Fibroblast of mammary gland (primary cell): Measurements from ENCODE around the gene RGS19.

Experiments used
- DNase-seq: peaks from one replicate; pipeline ENCODE4 v3.0.0-alpha.2; 2010; ENCODE audit warnings: low read depth
- H3K4me3 ChIP-seq: 2 replicates; pipeline ENCODE4 v1.5.1; 2011; ENCODE audit warnings: low read depth, mild to moderate bottlenecking, low read length, moderate library complexity; ENCODE audit not compliant: control insufficient read depth
- TF ChIP-seq, protein P1 (sequence below): conservative IDR thresholded peaks from 2 replicates; pipeline ENCODE4 v1.5.1; 2011; ENCODE audit warnings: low read depth, low read length, inconsistent platforms; ENCODE audit not compliant: control insufficient read depth, insufficient read depth

RGS19 gene

GRCh38 chr20:64049060-64049877, 30.0 kb downstream of the RGS19 start, which contains the start of gene SOX18:
SOX18 (minus strand) TSS chr20:64049639; CDS start chr20:64049516, 123 bp downstream.
- DNase-seq = peak; percentile 19
- no peak within 1 kb of the TSS for H3K4me3 ChIP-seq
- TF ChIP-seq, protein P1, sequence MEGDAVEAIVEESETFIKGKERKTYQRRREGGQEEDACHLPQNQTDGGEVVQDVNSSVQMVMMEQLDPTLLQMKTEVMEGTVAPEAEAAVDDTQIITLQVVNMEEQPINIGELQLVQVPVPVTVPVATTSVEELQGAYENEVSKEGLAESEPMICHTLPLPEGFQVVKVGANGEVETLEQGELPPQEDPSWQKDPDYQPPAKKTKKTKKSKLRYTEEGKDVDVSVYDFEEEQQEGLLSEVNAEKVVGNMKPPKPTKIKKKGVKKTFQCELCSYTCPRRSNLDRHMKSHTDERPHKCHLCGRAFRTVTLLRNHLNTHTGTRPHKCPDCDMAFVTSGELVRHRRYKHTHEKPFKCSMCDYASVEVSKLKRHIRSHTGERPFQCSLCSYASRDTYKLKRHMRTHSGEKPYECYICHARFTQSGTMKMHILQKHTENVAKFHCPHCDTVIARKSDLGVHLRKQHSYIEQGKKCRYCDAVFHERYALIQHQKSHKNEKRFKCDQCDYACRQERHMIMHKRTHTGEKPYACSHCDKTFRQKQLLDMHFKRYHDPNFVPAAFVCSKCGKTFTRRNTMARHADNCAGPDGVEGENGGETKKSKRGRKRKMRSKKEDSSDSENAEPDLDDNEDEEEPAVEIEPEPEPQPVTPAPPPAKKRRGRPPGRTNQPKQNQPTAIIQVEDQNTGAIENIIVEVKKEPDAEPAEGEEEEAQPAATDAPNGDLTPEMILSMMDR = no peak

DNA sequence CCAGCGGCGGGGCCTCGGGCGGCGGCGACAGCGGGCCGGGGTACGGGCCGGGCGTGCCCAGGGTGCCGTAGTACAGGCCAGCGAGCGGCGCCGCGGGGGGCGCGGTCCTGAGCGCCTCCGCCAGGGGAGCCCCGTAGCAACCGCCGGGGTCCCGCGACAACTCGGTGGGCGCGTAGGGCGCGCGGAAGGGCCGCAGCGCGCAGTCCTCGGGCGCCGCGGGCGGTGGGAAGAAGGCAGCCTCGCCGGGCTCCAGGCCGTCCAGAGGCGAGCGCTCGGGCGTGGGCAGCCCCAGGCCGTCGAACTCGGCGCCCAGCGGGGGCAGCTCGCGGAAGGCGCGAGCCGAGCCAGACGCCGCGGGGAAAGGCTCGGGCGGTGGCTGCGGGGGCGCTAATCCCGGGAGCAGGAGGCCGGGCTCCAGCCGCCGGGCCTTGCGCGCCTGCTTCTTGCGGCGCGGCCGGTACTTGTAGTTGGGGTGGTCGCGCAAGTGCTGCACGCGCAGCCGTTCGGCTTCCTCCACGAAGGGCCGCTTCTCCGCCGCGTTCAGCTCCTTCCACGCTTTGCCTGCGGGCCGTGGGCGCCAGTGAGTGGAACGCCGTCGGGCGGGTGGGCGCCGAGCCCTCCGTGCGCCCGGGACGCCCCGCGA, 30.8 kb downstream of the RGS19 start:
- no peak overlapping the region for H3K4me3 ChIP-seq
- no peak for DNase-seq
- TF ChIP-seq, protein P1 = no peak

- no peak overlapping the region for H3K4me3 ChIP-seq
- DNase-seq = no peak
- TF ChIP-seq, protein P1 = no peak
Measured at GRCh38 chr20:64047968-64048401, 31.3 kb downstream of the RGS19 start.

GRCh38 chr20:64047046-64047389, 32.3 kb downstream of the RGS19 start:
- no peak overlapping the region for H3K4me3 ChIP-seq
- DNase-seq = no peak

DNA sequence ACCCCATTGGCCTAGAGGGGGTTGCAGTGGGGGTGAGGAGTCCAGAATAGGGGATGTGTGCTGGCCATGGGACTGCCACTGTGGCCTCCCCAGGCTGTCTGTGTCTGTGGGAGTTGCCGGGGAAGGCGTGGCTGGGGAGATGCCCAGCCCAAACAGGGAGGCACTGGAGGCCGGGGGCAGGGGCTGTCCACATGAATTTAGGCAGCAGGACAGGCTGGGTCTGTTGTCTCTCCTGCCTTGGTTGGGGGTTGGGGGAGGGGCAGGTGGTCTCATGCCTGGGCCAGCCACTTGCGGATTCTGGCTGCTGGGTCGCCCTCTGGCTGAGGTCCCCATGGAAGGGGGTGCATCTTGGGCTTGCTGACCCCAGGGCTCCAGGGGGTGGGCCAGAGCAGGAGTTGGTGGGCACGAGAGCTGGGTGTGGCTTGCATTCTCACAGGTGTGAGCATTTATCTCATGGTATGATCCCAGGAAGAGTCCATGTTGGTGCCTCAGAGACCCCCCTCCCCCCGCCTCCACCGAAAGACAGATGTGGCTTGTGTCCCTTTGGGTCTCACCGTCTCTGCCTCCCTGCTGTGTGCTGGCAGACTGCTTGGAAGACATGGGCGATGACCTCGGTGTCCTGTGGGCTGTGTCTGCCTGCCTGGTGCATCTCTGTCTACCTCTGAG, 33.8 kb downstream of the RGS19 start:
- no peak overlapping the region for H3K4me3 ChIP-seq
- TF ChIP-seq, protein P1 = no peak
- no peak for DNase-seq

More at GRCh38 chr20:64047046-64047389, 32.3 kb downstream of the RGS19 start:
- TF ChIP-seq, protein P1 = no peak

GRCh38 chr20:64044484-64045247, 34.7 kb downstream of the RGS19 start:
- TF ChIP-seq, protein P1 = no peak
- no peak overlapping the region for H3K4me3 ChIP-seq
- DNase-seq = peak; percentile 41
